GM21447 (cell line): ENCODE results near the gene TBX10.
"Not testable (repeated sequence)": the region's sequence is repeated elsewhere in the genome, so short reads cannot be mapped to it uniquely, and the experiment has no call there.

Source experiments
- ATAC-seq: cut with Tn5 transposase; IDR thresholded peaks from one replicate; pipeline ENCODE4 v1.9.1; 2021; ENCODE audit not compliant: unreplicated experiment

The TBX10 gene

GRCh38 chr11:67632175-67632981 is 7.2 kb downstream of the TBX10 start:
- no peak for ATAC-seq

- no peak for ATAC-seq
These were observed 7.7 kb downstream of the TBX10 start for GRCh38 chr11:67631853-67632174.

GRCh38 chr11:67631411-67631810 is 8.2 kb downstream of the TBX10 start:
- no peak for ATAC-seq

- ATAC-seq: no peak
These were observed 8.6 kb downstream of the TBX10 start for GRCh38 chr11:67630943-67631331.

- ATAC-seq: peak; percentile 67
These were observed 9.2 kb downstream of the TBX10 start for GRCh38 chr11:67630228-67630942.

GRCh38 chr11:67629386-67630227 is 10.0 kb downstream of the TBX10 start, which contains the start of gene NUDT8:
Gene NUDT8 (minus strand): TSS chr11:67629937. CDS start chr11:67629911, 26 bp downstream.
- peak; percentile 44 for ATAC-seq

- no peak for ATAC-seq
These were observed 10.7 kb downstream of the TBX10 start for GRCh38 chr11:67628710-67629385.

GRCh38 chr11:67627812-67628624 is 11.5 kb downstream of the TBX10 start:
- no peak for ATAC-seq

GRCh38 chr11:67627441-67627811 is 12.1 kb downstream of the TBX10 start:
- no peak for ATAC-seq

GRCh38 chr11:67626970-67627369 is 12.6 kb downstream of the TBX10 start:
- ATAC-seq: no peak

- ATAC-seq: not testable (repeated sequence)
These were observed 13.3 kb downstream of the TBX10 start for GRCh38 chr11:67626131-67626833.

GRCh38 chr11:67623795-67624194 is 15.8 kb downstream of the TBX10 start:
- ATAC-seq: not testable (repeated sequence)

- not testable (repeated sequence) for ATAC-seq
These were observed 16.7 kb downstream of the TBX10 start for GRCh38 chr11:67622905-67623304.

- not testable (repeated sequence) for ATAC-seq
These were observed 17.6 kb downstream of the TBX10 start for GRCh38 chr11:67621928-67622327.

GRCh38 chr11:67620621-67621020 is 18.9 kb downstream of the TBX10 start:
- ATAC-seq: not testable (repeated sequence)

GRCh38 chr11:67619683-67620618 is 19.6 kb downstream of the TBX10 start:
- not testable (repeated sequence) for ATAC-seq

- ATAC-seq: not testable (repeated sequence)
These were observed 20.5 kb downstream of the TBX10 start for GRCh38 chr11:67618901-67619659.
